ENCODE data around the gene RPS16.

DNA sequence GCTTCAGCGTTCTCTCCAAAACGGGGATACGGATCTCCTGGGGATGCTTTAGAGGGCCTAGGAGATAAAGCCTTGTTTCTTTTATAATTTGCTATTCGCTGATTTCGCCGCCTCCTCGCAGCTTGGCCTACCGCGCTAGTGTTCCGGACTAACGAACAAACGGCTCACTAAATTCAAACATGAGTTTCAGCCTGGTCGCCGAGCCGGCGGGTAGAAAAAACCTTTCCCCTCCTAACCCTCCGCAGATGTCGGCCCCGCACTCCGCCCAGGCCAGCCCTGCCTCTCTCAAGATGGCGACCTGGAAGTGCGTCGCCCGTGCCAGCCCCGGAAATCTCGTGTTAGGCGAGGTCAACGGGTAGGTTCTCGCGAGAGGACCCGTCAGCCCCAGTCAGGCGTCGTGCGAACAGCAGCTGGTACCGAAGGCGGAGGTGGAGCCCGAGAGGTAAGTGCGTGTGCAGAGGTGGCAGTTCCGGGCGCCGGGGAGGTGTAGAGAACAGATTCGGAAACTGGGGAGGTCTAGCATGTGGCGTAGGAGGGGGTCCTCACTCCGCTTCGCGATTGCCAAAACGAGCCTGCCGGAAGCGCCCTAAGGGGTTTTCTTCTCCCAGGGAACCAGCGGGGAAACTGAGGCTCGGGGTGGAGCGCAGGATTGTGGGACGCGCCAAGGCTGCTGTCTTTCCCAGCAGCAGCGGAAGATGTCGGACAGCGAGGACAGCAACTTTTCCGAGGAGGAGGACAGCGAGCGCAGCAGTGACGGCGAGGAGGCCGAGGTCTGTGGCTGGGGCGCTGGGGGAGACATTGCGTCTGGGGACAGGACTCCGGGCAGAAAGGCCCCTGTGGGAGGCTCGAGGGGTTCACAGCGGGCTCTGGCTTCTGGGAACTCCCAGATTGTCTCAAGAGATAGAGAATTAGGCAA lies 9.7 kb upstream of the RPS16 start, which contains the start of gene SUPT5H:
- TF ChIP-seq POLR2A (IDR thresholded peaks at IDR 0.05; ENCODE audit: low read depth) = peak; percentile 89
- peak; percentile 99 to 100 for TF ChIP-seq POLR2AphosphoS5 (IDR thresholded peaks at IDR 0.05)
- TF ChIP-seq, protein P1, sequence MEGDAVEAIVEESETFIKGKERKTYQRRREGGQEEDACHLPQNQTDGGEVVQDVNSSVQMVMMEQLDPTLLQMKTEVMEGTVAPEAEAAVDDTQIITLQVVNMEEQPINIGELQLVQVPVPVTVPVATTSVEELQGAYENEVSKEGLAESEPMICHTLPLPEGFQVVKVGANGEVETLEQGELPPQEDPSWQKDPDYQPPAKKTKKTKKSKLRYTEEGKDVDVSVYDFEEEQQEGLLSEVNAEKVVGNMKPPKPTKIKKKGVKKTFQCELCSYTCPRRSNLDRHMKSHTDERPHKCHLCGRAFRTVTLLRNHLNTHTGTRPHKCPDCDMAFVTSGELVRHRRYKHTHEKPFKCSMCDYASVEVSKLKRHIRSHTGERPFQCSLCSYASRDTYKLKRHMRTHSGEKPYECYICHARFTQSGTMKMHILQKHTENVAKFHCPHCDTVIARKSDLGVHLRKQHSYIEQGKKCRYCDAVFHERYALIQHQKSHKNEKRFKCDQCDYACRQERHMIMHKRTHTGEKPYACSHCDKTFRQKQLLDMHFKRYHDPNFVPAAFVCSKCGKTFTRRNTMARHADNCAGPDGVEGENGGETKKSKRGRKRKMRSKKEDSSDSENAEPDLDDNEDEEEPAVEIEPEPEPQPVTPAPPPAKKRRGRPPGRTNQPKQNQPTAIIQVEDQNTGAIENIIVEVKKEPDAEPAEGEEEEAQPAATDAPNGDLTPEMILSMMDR (IDR thresholded peaks at IDR 0.05) = no peak

Measured in esophagus muscularis mucosa (tissue), 3 donors.